GM12878 (cell line): ENCODE measurements around the gene PRMT5. TPM values are rescaled to one million over a fixed set of nuclear protein-coding genes. Genes with fewer than 3 reads are reported as not detected.
A peak's percentile ranks its signal among the peaks of the same experiment; 100 is the strongest.

Source experiments
- BACH1 ChIP-seq: fragments of 450-650 bp; IDR thresholded peaks from 2 replicates; pipeline ENCODE4 v1.6.1; 2017; ENCODE audit warnings: mild to moderate bottlenecking, borderline replicate concordance
- CREM ChIP-seq: IDR thresholded peaks from 2 replicates; pipeline ENCODE4 v1.6.1; 2014; ENCODE audit warnings: antibody characterized with exemption, low read depth
- ESRRA ChIP-seq: IDR thresholded peaks from 2 replicates; pipeline ENCODE4 v1.6.1; 2012; ENCODE audit warnings: mild to moderate bottlenecking, low read length, improper control_type of control experiment
- HDGF ChIP-seq: fragments of 450-650 bp; IDR thresholded peaks from 2 replicates; pipeline ENCODE4 v1.6.1; 2016; ENCODE audit warnings: antibody characterized with exemption
- JUNB ChIP-seq: IDR thresholded peaks from 2 replicates; pipeline ENCODE4 v1.6.1; 2016; ENCODE audit warnings: antibody characterized with exemption, mild to moderate bottlenecking
- LARP7 ChIP-seq: fragments of 450-650 bp; IDR thresholded peaks from 2 replicates; pipeline ENCODE4 v1.6.1; 2017; ENCODE audit warnings: mild to moderate bottlenecking
- MEF2A ChIP-seq: IDR thresholded peaks from 2 replicates; pipeline ENCODE4 v1.6.1; 2011; ENCODE audit warnings: low read depth, mild to moderate bottlenecking, low read length, moderate library complexity; ENCODE audit not compliant: insufficient read depth
- NR2C2 ChIP-seq: IDR thresholded peaks from 2 replicates; pipeline ENCODE4 v1.6.1; 2011; ENCODE audit warnings: borderline replicate concordance, low read depth; ENCODE audit not compliant: control insufficient read depth, insufficient read length
- NRF1 ChIP-seq: conservative IDR thresholded peaks from 2 replicates; pipeline ENCODE4 v1.6.1; 2011; ENCODE audit warnings: mild to moderate bottlenecking, low read depth, low read length, improper control_type of control experiment
- SP1 ChIP-seq: IDR thresholded peaks from one replicate; pipeline ENCODE4 v1.6.1; 2011; ENCODE audit warnings: low read depth, low read length
- SREBF2 ChIP-seq: IDR thresholded peaks from 2 replicates; pipeline ENCODE4 v1.6.1; 2012; ENCODE audit warnings: mild to moderate bottlenecking, low read length
- SUZ12 ChIP-seq: fragments of 200-600 bp; sonication (generic); IDR thresholded peaks from one replicate; pipeline ENCODE4 v1.6.1; 2018; ENCODE audit warnings: antibody characterized with exemption, mild to moderate bottlenecking; ENCODE audit not compliant: unreplicated experiment
- TAF1 ChIP-seq: IDR thresholded peaks from 2 replicates; pipeline ENCODE4 v1.6.1; 2011; ENCODE audit warnings: mild to moderate bottlenecking, low read depth, low read length, borderline replicate concordance
- TCF12 ChIP-seq: IDR thresholded peaks from 2 replicates; pipeline ENCODE4 v1.6.1; 2011; ENCODE audit warnings: low read depth, mild to moderate bottlenecking, low read length
- WRNIP1 ChIP-seq: IDR thresholded peaks from 2 replicates; pipeline ENCODE4 v1.6.1; 2011; ENCODE audit warnings: low read depth, low read length, improper control_type of control experiment, borderline replicate concordance
- ZZZ3 ChIP-seq: IDR thresholded peaks from 2 replicates; pipeline ENCODE4 v1.6.1; 2011; ENCODE audit warnings: low read depth; ENCODE audit not compliant: control insufficient read depth, insufficient read length
- polyA plus RNA-seq, 11 experiments: library from polyadenylated mRNA; depleted of rRNA in 4 of 11; unstranded in 6 of 11; stranded (reverse) in 5 of 11; fragments of >200 nt; fragmentation: Nextera tagmentation in 4 of 11; fragmentation: Illumina TruSeq in 1 of 11; extraction: Ambion mirVana in 4 of 11; extraction: Trizol in 1 of 11; gene quantifications; 1 replicate in 1 of 11; 2 replicates in 10 of 11; pipeline versions ENCODE4 v1.2.1 to v1.2.3, GENCODE V29; 2011 to 2016; ENCODE audit warnings: inconsistent platforms in 2 of 11, missing spikeins in 2 of 11, low read depth in 1 of 11
- total RNA-seq, 4 experiments: library from RNA; depleted of rRNA in 3 of 4; stranded (reverse); fragments of >200 nt in 3 of 4; fragmentation: Illumina TruSeq in 1 of 4; extraction: Trizol in 1 of 4; gene quantifications; 2 replicates each; pipeline versions ENCODE4 v1.2.1 to v1.2.3, GENCODE V29; 2013 to 2021
- TF ChIP-seq, protein P1 (sequence below): fragments of 450-650 bp; IDR thresholded peaks from 2 replicates; pipeline ENCODE4 v1.6.1; 2017; ENCODE audit warnings: mild to moderate bottlenecking, low read depth, inconsistent platforms; ENCODE audit not compliant: poor library complexity, severe bottlenecking
- TF ChIP-seq, protein P2 (sequence below): fragments of 450-650 bp; IDR thresholded peaks from 2 replicates; pipeline ENCODE4 v1.6.1; 2016; ENCODE audit warnings: mild to moderate bottlenecking
- TF ChIP-seq, protein P3 (sequence below): fragments of 150-350 bp; IDR thresholded peaks from 2 replicates; pipeline ENCODE4 v1.6.1; 2014; ENCODE audit warnings: mild to moderate bottlenecking, low read depth, low read length
- TF ChIP-seq, protein P4 (sequence below): fragments of 450-650 bp; IDR thresholded peaks from 2 replicates; pipeline ENCODE4 v1.6.1; 2017; ENCODE audit warnings: borderline replicate concordance
- TF ChIP-seq, protein P5 (sequence below): fragments of 450-650 bp; IDR thresholded peaks from 2 replicates; pipeline ENCODE4 v1.6.1; 2017; ENCODE audit warnings: antibody characterized with exemption, mild to moderate bottlenecking, moderate library complexity
- TF ChIP-seq, protein P6 (sequence below): IDR thresholded peaks from 2 replicates; pipeline ENCODE4 v1.6.1; 2012; ENCODE audit warnings: low read depth, low read length, improper control_type of control experiment

PRMT5 gene
- total and polyA plus RNA-seq, 10 of the 15 experiments (the other 5 are each of a cell fraction or from before 2014, with no cell fraction given): 54.3 to 221 (median 111) TPM

DNA sequence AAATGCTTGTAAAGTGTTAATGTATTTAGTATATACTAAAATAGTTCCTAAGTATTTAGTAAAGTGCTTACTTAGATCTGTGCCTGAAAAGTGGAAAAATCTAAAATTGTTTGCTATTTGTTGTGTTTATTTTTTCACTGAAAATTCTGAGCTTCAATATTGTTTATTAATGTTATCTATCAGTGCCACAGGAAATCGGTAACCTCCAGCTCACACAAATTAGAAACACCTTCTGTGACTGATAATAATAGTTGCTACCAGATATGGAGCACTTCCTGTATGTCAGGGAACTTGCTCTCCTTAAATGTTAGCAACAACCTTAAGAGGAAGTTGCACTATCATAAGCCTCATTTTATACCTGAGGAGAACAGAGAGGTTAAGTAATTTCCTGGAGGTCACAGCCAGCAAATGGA is 58.4 kb downstream of the PRMT5 start (continued):
- TF ChIP-seq, protein P1, sequence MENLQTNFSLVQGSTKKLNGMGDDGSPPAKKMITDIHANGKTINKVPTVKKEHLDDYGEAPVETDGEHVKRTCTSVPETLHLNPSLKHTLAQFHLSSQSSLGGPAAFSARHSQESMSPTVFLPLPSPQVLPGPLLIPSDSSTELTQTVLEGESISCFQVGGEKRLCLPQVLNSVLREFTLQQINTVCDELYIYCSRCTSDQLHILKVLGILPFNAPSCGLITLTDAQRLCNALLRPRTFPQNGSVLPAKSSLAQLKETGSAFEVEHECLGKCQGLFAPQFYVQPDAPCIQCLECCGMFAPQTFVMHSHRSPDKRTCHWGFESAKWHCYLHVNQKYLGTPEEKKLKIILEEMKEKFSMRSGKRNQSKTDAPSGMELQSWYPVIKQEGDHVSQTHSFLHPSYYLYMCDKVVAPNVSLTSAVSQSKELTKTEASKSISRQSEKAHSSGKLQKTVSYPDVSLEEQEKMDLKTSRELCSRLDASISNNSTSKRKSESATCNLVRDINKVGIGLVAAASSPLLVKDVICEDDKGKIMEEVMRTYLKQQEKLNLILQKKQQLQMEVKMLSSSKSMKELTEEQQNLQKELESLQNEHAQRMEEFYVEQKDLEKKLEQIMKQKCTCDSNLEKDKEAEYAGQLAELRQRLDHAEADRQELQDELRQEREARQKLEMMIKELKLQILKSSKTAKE: no peak
- TF ChIP-seq ZZZ3 (no peak), SUZ12 (no peak), ESRRA (no peak; the same call in 1 of the 2 replicates), SP1 (no peak), CREM (no peak), TAF1 (no peak), SREBF2 (no peak), HDGF (no peak), JUNB (peak; percentile 76), NRF1 (no peak), MEF2A (no peak), BACH1 (no peak), WRNIP1 (no peak), TCF12 (no peak), NR2C2 (no peak), LARP7 (no peak)
- TF ChIP-seq, protein P2, sequence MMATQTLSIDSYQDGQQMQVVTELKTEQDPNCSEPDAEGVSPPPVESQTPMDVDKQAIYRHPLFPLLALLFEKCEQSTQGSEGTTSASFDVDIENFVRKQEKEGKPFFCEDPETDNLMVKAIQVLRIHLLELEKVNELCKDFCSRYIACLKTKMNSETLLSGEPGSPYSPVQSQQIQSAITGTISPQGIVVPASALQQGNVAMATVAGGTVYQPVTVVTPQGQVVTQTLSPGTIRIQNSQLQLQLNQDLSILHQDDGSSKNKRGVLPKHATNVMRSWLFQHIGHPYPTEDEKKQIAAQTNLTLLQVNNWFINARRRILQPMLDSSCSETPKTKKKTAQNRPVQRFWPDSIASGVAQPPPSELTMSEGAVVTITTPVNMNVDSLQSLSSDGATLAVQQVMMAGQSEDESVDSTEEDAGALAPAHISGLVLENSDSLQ: peak; percentile 56
- TF ChIP-seq, protein P3, sequence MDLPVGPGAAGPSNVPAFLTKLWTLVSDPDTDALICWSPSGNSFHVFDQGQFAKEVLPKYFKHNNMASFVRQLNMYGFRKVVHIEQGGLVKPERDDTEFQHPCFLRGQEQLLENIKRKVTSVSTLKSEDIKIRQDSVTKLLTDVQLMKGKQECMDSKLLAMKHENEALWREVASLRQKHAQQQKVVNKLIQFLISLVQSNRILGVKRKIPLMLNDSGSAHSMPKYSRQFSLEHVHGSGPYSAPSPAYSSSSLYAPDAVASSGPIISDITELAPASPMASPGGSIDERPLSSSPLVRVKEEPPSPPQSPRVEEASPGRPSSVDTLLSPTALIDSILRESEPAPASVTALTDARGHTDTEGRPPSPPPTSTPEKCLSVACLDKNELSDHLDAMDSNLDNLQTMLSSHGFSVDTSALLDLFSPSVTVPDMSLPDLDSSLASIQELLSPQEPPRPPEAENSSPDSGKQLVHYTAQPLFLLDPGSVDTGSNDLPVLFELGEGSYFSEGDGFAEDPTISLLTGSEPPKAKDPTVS: no peak
- TF ChIP-seq, protein P4, sequence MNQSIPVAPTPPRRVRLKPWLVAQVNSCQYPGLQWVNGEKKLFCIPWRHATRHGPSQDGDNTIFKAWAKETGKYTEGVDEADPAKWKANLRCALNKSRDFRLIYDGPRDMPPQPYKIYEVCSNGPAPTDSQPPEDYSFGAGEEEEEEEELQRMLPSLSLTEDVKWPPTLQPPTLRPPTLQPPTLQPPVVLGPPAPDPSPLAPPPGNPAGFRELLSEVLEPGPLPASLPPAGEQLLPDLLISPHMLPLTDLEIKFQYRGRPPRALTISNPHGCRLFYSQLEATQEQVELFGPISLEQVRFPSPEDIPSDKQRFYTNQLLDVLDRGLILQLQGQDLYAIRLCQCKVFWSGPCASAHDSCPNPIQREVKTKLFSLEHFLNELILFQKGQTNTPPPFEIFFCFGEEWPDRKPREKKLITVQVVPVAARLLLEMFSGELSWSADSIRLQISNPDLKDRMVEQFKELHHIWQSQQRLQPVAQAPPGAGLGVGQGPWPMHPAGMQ: no peak
- TF ChIP-seq, protein P5, sequence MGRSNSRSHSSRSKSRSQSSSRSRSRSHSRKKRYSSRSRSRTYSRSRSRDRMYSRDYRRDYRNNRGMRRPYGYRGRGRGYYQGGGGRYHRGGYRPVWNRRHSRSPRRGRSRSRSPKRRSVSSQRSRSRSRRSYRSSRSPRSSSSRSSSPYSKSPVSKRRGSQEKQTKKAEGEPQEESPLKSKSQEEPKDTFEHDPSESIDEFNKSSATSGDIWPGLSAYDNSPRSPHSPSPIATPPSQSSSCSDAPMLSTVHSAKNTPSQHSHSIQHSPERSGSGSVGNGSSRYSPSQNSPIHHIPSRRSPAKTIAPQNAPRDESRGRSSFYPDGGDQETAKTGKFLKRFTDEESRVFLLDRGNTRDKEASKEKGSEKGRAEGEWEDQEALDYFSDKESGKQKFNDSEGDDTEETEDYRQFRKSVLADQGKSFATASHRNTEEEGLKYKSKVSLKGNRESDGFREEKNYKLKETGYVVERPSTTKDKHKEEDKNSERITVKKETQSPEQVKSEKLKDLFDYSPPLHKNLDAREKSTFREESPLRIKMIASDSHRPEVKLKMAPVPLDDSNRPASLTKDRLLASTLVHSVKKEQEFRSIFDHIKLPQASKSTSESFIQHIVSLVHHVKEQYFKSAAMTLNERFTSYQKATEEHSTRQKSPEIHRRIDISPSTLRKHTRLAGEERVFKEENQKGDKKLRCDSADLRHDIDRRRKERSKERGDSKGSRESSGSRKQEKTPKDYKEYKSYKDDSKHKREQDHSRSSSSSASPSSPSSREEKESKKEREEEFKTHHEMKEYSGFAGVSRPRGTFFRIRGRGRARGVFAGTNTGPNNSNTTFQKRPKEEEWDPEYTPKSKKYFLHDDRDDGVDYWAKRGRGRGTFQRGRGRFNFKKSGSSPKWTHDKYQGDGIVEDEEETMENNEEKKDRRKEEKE: no peak
- TF ChIP-seq, protein P6, sequence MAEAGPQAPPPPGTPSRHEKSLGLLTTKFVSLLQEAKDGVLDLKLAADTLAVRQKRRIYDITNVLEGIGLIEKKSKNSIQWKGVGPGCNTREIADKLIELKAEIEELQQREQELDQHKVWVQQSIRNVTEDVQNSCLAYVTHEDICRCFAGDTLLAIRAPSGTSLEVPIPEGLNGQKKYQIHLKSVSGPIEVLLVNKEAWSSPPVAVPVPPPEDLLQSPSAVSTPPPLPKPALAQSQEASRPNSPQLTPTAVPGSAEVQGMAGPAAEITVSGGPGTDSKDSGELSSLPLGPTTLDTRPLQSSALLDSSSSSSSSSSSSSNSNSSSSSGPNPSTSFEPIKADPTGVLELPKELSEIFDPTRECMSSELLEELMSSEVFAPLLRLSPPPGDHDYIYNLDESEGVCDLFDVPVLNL: no peak
